Activated T-cell treated with anti-CD3 and anti-CD28 coated beads, Interleukin-2, amount 50 U/mL, for 72 hours (primary cell): ENCODE data around the gene ARMC6. TPM values are rescaled to one million over a fixed set of nuclear protein-coding genes. Genes with fewer than 3 reads are reported as not detected.
A peak's percentile ranks its signal among the peaks of the same experiment; 100 is the strongest.

Experiments
- ATAC-seq, 2 donors: fragments of 150-1000 bp; cut with Tn5 transposase; replicated peaks in 1 of 2; 2 replicates each; pipeline ENCODE4 v1.10.0; 2021; ENCODE audit warnings: moderate library complexity in 2 of 2, mild to moderate bottlenecking in 1 of 2
- DNase-seq, 2 donors: peaks; one replicate each; pipeline ENCODE4 v3.0.0; 2021 to 2022; ENCODE audit warnings: mixed read lengths in 1 of 2
- H3K27ac Mint-ChIP-seq: one replicate; pipeline ENCODE4 v1.8.0; 2022; ENCODE audit warnings: mild to moderate bottlenecking, moderate library complexity, mixed read lengths
- H3K27me3 Mint-ChIP-seq: one replicate; pipeline ENCODE4 v1.8.0; 2022; ENCODE audit warnings: low read depth, mixed read lengths
- H3K36me3 Mint-ChIP-seq, 2 donors: one replicate each; pipeline ENCODE4 v1.8.0; 2022; ENCODE audit warnings: mixed read lengths in 2 of 2, mild to moderate bottlenecking in 1 of 2; ENCODE audit not compliant: insufficient read depth in 2 of 2
- H3K4me1 Mint-ChIP-seq: one replicate; pipeline ENCODE4 v1.8.0; 2022; ENCODE audit warnings: low read depth, mixed read lengths
- H3K4me3 Mint-ChIP-seq, 2 donors: one replicate each; pipeline ENCODE4 v1.8.0; 2022; ENCODE audit warnings: mild to moderate bottlenecking in 2 of 2, mixed read lengths in 2 of 2, moderate library complexity in 2 of 2
- H3K9me3 Mint-ChIP-seq, 2 donors: one replicate each; pipeline ENCODE4 v1.8.0; 2022; ENCODE audit warnings: mixed read lengths in 2 of 2
- total RNA-seq, 2 donors: library from RNA; stranded (reverse); gene quantifications; one replicate each; pipeline ENCODE4 v1.2.3, GENCODE V29; 2022

Gene ARMC6
- total RNA-seq, 2 donors from 2014 or later: 20.4 to 22.8 TPM

DNA sequence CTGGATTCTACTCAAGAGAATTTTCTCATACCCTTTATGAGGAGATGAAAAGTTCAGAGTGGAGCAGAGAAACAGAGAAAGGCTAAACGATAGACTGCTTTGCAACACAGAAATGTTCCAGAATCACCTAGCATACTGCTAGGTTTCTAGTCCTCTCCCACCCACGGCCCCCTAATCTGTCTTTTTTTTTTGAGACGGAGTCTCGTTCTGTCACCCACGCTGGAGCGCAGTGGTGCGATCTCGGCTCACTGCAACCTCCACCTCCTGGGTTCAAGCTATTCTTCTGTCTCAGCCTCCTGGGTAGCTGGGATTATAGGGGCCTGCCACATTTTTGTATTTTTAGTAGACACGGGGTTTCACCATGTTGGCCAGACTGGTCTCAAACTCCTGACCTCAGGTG, 4.9 kb upstream of the ARMC6 start:
- Mint-ChIP-seq H3K9me3 (no peaks in the 10 kb centered on the region), H3K4me1 (peaks cover 32% of the 10 kb centered on the region), H3K4me3 (no peak overlapping the region), H3K27ac (no peak overlapping the region), H3K36me3 (peaks cover 16 to 34% of the 10 kb centered on the region in 2 donors), H3K27me3 (no peaks in the 10 kb centered on the region)
- no peak for ATAC-seq
- no peak for DNase-seq

DNA sequence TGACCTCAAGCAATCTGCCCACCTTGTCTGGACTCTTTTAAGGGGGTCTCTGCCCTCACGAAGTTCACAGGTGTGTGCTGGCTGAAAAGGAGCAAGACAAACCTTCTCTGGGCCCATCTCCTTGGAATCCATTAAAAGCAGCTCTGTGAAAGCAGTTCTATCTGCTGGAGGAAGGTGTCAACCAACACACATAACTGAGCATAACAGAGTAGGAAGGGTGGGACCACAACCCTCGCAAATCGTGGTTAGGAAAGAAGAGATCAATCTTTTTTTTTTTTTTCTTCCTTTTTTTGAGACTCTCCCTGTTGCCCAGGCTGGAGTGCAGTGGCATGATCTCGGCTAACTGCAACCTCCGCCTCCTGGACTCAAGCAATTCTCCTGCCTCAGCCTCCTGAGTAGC, 1.5 kb upstream of the ARMC6 start:
- Mint-ChIP-seq H3K27me3 (no peaks in the 10 kb centered on the region), H3K36me3 (peaks cover 15 to 20% of the 10 kb centered on the region in 2 donors), H3K4me1 (peaks cover 38% of the 10 kb centered on the region), H3K4me3 (peak overlapping the region; percentile 93 to 96), H3K27ac (no peak overlapping the region), H3K9me3 (no peaks in the 10 kb centered on the region)
- no peak for ATAC-seq
- DNase-seq: no peak

DNA sequence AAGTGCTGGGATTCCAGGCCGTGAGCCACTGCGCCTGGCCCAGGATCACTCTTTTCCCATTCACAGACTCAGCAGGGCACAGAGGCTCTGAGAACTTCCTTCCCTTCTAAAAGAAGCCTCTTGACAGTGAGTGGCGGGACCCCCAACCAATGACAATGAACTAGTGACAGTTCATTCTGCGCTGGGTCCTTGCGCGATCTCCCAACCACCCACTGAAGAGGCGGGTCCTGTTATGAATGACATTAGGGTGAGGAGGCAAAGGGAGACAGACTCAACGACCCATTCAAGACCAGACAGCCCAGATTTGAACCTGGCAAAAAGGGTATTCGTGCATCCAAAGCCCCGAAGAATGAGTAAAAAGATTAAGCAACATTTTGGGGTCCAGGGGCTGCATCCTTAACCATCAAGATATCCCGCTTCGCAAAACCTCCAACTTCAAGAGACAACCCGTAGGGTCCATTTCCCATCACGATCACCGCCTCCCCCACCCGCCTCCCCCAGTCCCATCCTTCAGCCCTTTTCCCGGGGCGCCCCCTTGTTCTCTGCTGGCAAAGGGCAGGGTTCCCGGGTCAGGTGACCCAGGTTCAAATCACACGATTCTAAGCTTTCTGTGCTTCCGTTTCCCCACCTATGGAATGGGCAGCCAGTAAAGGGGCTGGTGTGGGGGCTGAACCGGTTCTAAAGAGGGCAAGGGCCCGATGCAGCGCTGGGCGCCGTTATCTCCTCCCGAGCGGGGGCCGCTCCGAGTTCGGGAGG, 805 bp upstream of the ARMC6 start:
- ATAC-seq: peak; percentile 62 to 63
- Mint-ChIP-seq H3K9me3 (no peaks in the 10 kb centered on the region), H3K36me3 (peaks cover 12 to 17% of the 10 kb centered on the region in 2 donors), H3K27ac (peak overlapping the region; percentile 83), H3K27me3 (no peaks in the 10 kb centered on the region), H3K4me1 (peaks cover 33% of the 10 kb centered on the region), H3K4me3 (peak overlapping the region; percentile 93 to 96)
- DNase-seq: peak; percentile 81 to 93

DNA sequence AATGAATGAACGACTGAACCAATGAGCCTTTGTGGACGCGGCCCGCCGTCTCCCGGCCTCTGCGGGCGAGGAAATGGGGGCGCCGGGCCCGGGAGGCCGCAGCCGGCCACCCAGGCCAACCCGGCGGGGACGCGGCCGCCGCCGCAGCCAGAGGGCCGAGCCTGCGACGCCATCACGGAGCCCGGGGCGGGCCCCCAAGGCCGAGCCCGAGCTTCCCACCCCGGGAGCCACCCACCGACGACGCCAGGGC, 302 bp upstream of the ARMC6 start:
- peak overlapping the region; percentile 83 for H3K27ac Mint-ChIP-seq
- peaks cover 9 to 16% of the 10 kb centered on the region in 2 donors for H3K36me3 Mint-ChIP-seq
- ATAC-seq (no peak), DNase-seq (no peak)
- H3K4me3 Mint-ChIP-seq: peak overlapping the region; percentile 93 to 96
- peaks cover 33% of the 10 kb centered on the region for H3K4me1 Mint-ChIP-seq
- no peaks in the 10 kb centered on the region for H3K9me3 Mint-ChIP-seq
- no peaks in the 10 kb centered on the region for H3K27me3 Mint-ChIP-seq

DNA sequence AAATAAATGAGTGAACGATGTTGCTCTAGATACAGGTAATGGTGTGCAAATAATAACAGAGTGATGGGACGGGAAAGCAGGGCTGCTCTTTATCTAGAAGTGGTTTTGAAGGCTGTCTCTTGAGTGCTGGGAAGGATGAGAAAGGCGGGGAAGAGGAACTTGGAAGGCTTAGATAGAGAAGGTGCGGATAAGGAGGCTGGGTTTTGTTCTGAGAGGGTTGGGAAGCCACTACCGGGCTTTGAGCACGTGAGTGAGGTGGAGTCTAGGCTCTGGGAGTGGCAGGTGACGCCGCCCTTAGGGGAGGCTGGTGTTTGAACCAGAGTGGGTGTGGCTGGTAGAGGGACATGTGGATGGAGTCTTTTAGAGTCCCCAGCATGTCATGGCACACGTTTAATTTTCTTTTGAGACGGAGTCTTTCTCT, 811 bp downstream of the ARMC6 start:
- Mint-ChIP-seq H3K36me3 (peaks cover 6 to 15% of the 10 kb centered on the region in 2 donors), H3K27ac (peak overlapping the region; percentile 79), H3K4me3 (peak overlapping the region; percentile 88 to 89), H3K4me1 (peaks cover 38% of the 10 kb centered on the region), H3K27me3 (no peaks in the 10 kb centered on the region), H3K9me3 (no peaks in the 10 kb centered on the region)
- DNase-seq: peak; percentile 73 to 85
- peak; percentile 66 to 68 for ATAC-seq

DNA sequence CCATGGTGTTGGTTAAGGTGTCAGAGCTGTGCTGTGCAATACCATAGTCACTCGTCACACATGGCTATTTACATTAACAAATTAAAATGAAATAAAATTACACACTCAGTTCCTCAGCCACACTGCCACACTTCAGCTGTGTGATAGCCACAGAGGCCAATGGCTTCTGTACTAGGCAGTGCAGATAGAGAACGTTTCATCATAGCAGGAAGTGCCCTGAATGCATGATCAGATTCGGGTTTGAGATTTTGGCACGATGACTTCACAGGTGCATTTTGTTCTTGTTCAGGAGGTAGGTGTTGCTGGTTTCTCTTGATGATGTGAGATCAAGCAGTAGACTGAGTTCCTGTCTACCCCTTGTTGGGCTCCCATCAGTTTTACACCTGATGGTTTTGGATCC, 6.5 kb downstream of the ARMC6 start:
- no peaks in the 10 kb centered on the region for H3K9me3 Mint-ChIP-seq
- ATAC-seq (peak; percentile 69 to 85), DNase-seq (peak; percentile 8 to 36)
- peak overlapping the region in 1 of 2 donors; percentile 61 for H3K4me3 Mint-ChIP-seq
- peak overlapping the region; percentile 73 for H3K27ac Mint-ChIP-seq
- H3K4me1 Mint-ChIP-seq: peaks cover 29% of the 10 kb centered on the region
- H3K27me3 Mint-ChIP-seq: no peaks in the 10 kb centered on the region
- H3K36me3 Mint-ChIP-seq: peaks cover 2 to 13% of the 10 kb centered on the region in 2 donors

DNA sequence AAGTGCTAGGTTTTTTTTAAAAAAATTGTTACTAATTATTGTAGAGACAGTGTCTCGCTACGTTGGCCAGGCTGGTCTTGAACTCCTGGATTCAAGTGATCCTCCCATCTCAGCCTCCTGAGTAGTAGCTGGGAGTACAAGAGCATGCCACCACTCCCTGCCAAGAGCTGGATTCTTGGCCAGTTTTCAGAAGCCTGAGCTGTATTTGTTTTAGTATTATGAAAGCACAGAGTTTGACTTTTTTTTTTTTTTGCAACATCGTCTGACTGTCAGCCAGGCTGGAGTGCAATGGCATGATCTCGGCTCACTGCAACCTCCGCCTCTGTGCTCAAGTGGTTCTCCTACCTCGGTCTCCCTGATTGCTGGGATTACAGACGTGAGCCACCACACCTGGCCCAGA, 7.0 kb downstream of the ARMC6 start:
- peaks cover 29% of the 10 kb centered on the region for H3K4me1 Mint-ChIP-seq
- peak overlapping the region; percentile 73 for H3K27ac Mint-ChIP-seq
- no peaks in the 10 kb centered on the region for H3K27me3 Mint-ChIP-seq
- no peak for ATAC-seq
- H3K4me3 Mint-ChIP-seq: no peak overlapping the region
- peaks cover 2 to 13% of the 10 kb centered on the region in 2 donors for H3K36me3 Mint-ChIP-seq
- H3K9me3 Mint-ChIP-seq: no peaks in the 10 kb centered on the region
- no peak for DNase-seq

DNA sequence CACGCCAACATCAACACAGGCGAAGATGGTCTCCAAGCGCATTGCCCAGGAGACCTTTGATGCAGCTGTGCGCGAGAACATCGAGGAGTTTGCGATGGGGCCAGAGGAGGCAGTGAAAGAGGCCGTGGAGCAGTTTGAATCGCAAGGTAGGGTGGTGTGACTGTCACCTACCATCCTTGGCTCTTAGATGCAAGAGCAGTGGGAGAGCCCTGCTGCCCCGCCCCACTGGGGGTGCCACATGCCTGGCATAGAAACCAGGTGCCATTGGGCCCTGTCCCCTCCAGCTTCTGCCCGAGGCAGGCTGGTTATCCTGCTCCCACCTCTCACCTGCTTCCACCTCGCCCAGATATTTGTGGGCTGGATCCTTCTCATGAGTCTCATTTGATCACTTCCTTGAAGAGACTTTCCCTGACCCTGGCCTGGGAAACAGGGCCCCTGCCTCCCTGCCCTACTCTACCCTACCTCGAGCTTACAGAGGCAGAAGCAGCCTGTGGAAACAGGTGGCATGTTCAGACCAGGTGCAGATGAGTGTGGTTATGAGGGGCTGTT, 9.4 kb downstream of the ARMC6 start:
- ATAC-seq: no peak
- H3K27me3 Mint-ChIP-seq: no peaks in the 10 kb centered on the region
- peaks cover 0 to 21% of the 10 kb centered on the region in 2 donors for H3K36me3 Mint-ChIP-seq
- H3K9me3 Mint-ChIP-seq: no peaks in the 10 kb centered on the region
- H3K27ac Mint-ChIP-seq: no peak overlapping the region
- peaks cover 22% of the 10 kb centered on the region for H3K4me1 Mint-ChIP-seq
- no peak for DNase-seq
- no peak overlapping the region for H3K4me3 Mint-ChIP-seq

DNA sequence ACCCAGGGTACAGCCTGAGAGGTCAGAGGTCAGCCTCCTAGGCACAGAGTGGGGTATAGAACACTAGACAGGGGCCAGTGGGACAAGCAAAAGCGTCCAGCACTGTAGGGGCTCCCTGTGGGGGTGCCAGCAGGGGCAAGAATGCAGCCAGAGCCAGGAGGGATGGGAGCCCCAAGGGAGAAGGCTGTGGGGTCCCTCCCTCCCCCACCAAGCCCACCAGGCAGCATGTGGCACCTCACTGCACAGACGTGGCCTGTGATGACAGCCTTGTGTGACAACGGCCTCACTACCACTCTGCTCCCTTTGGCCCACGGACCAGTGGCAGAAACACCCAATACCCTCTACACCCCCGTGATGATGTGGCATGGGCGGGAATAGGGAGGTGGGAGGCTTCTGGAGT, 10.1 kb downstream of the ARMC6 start:
- Mint-ChIP-seq H3K27me3 (no peaks in the 10 kb centered on the region), H3K27ac (no peak overlapping the region), H3K4me1 (peaks cover 22% of the 10 kb centered on the region), H3K9me3 (no peaks in the 10 kb centered on the region), H3K36me3 (peaks cover 0 to 25% of the 10 kb centered on the region in 2 donors), H3K4me3 (no peak overlapping the region)
- no peak for ATAC-seq
- DNase-seq: no peak

DNA sequence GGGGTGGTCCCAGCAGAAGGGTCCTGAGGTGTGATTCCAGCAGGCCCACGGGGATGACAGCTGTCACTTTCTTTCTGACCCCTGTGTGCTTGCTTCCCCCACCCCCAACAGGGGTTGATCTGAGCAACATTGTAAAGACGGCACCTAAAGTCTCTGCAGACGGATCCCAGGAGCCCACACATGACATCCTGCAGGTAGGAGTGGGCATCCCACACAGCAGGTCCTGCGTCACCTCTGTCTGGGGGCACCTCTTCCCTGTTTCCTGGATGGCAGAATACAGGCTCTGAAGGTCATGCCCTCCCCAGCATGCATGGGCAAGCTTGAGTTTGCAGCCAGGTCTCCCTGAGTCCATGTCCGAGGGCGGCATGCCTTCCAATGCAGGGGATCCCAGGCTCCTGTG, 10.5 kb downstream of the ARMC6 start:
- H3K4me1 Mint-ChIP-seq: peaks cover 20% of the 10 kb centered on the region
- H3K4me3 Mint-ChIP-seq: no peak overlapping the region
- no peaks in the 10 kb centered on the region for H3K9me3 Mint-ChIP-seq
- H3K27ac Mint-ChIP-seq: no peak overlapping the region
- H3K36me3 Mint-ChIP-seq: peaks cover 0 to 25% of the 10 kb centered on the region in 2 donors
- H3K27me3 Mint-ChIP-seq: no peaks in the 10 kb centered on the region
- DNase-seq: no peak
- no peak for ATAC-seq

DNA sequence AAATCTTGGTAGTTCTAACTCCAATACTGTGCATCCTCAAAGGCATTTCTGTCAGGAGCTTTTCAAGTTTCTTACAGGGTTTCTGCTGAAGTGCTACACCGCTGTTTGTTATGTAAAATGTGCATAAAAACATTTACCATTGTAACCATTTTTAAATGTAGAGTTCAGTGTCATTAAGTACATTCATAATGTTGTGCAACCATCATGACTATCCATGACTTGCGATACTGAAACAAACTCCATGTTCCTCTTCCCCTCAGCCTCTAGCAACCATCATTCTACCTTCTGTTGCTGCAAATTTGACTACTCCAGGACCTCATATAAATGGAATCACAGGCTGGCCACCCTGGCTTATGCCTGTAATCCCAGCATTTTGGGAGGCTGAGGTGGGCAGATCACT, 16.0 kb downstream of the ARMC6 start:
- DNase-seq: no peak
- Mint-ChIP-seq H3K27ac (no peak overlapping the region), H3K27me3 (no peaks in the 10 kb centered on the region), H3K4me3 (no peak overlapping the region), H3K9me3 (no peaks in the 10 kb centered on the region), H3K36me3 (peaks cover 0 to 18% of the 10 kb centered on the region in 2 donors), H3K4me1 (no peaks in the 10 kb centered on the region)
- no peak for ATAC-seq

DNA sequence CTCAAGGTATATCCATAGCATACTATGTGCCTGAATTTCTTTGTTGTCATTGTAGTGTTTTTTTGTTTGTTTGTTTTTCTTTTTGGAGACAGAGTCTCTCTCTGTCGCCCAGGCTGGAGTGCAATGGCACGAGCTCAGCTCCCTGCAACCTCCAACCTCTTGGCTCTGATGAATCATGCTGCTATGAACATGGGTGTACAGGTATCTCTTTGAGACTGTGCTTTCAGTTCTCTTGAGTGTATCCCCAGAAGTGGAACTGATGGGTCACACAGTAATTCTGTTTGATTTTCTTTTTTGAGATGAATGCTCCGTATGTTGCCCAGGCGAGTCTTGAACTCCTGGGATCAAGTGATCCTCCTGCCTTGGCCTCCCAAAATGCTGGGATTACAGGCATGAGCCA, 16.7 kb downstream of the ARMC6 start:
- Mint-ChIP-seq H3K4me1 (no peaks in the 10 kb centered on the region), H3K27me3 (no peaks in the 10 kb centered on the region), H3K36me3 (peaks cover 0 to 18% of the 10 kb centered on the region in 2 donors), H3K27ac (no peak overlapping the region), H3K4me3 (no peak overlapping the region), H3K9me3 (no peaks in the 10 kb centered on the region)
- DNase-seq: no peak
- ATAC-seq: peak in 1 of 2 donors; percentile 26

DNA sequence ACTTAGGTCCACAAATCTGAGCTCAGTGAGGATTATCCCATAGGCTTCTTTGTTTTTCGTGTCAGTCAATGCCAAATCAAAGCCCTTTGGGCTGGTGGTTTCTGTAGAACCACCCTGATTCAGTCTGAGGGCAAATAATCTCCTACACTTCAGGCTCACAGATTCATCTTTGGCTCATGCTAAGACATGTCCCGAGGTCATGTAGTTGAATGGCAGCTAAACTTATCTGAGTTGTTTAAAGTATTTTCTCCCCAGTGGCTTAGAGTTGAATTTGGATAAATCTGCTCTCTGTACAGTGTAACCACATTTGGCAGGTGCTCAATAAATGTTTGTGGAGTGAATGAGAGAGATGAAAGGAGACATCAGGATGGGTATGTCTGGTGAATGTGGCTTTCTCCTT, 17.3 kb downstream of the ARMC6 start:
- Mint-ChIP-seq H3K27ac (no peak overlapping the region), H3K9me3 (no peaks in the 10 kb centered on the region), H3K27me3 (no peaks in the 10 kb centered on the region), H3K4me3 (no peak overlapping the region), H3K4me1 (no peaks in the 10 kb centered on the region), H3K36me3 (peaks cover 0 to 18% of the 10 kb centered on the region in 2 donors)
- no peak for DNase-seq
- no peak for ATAC-seq
